NT2/D1 (cell line): ENCODE data around the gene KRCC1.

Experiments
- DNase-seq: peaks from one replicate; pipeline ENCODE4 v3.0.0-alpha.2; 2011; ENCODE audit warnings: low read depth, low spot score
- H3K27me3 ChIP-seq: 2 replicates; pipeline ENCODE4 v1.6.0; 2011; ENCODE audit warnings: mild to moderate bottlenecking; ENCODE audit not compliant: insufficient read length, insufficient read depth
- H3K36me3 ChIP-seq: 2 replicates; pipeline ENCODE4 v1.6.1; 2011; ENCODE audit warnings: mild to moderate bottlenecking, low read length, mixed read lengths; ENCODE audit not compliant: insufficient read depth, insufficient read length
- H3K4me1 ChIP-seq: 2 replicates; pipeline ENCODE4 v1.5.1; 2011; ENCODE audit not compliant: insufficient read depth, insufficient read length
- H3K4me3 ChIP-seq: 2 replicates; pipeline ENCODE4 v1.5.1; 2011; ENCODE audit warnings: low read depth; ENCODE audit not compliant: insufficient read length
- H3K9ac ChIP-seq: 2 replicates; pipeline ENCODE4 v1.6.0; 2011; ENCODE audit warnings: low read depth; ENCODE audit not compliant: insufficient read length
- H3K9me3 ChIP-seq: 2 replicates; pipeline ENCODE4 v1.5.1; 2011; ENCODE audit warnings: mild to moderate bottlenecking, low read length; ENCODE audit not compliant: insufficient read depth
- SUZ12 ChIP-seq: IDR thresholded peaks from 2 replicates; pipeline ENCODE4 v1.6.1; 2011; ENCODE audit not compliant: insufficient read length, insufficient read depth; ENCODE audit errors: extremely low read depth
- YY1 ChIP-seq: IDR thresholded peaks from 2 replicates; pipeline ENCODE4 v1.6.1; 2011; ENCODE audit not compliant: insufficient read length, insufficient read depth
- ZNF274 ChIP-seq: IDR thresholded peaks from 2 replicates; pipeline ENCODE4 v1.6.1; 2011; ENCODE audit warnings: mild to moderate bottlenecking, low read depth, low read length

The KRCC1 gene

DNA sequence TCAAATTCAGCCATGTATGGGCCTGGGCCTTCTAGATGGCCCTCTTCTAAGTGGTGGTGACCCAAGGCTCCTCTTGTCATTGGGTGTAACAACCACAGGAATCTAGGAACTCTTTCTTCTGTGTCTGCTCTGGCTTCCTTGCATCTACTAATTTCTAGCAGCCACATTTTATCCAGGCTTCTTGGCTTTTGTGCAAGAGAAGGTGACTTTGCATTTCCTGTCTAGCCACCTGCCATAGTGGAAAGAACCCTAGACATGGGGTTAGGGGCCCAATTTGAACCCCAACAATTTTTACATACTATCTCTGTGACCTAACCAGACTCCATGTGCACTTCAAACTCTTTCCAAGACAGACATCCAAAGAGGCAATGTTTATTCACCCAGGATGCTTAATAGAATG is 37.2 kb upstream of the KRCC1 start:
- no peaks in the 10 kb centered on the region for H3K4me1 ChIP-seq
- no peak overlapping the region for H3K9ac ChIP-seq
- H3K36me3 ChIP-seq = no peaks in the 10 kb centered on the region
- H3K27me3 ChIP-seq = no peaks in the 10 kb centered on the region
- no peak for TF ChIP-seq ZNF274
- TF ChIP-seq YY1 = no peak
- TF ChIP-seq SUZ12 = no peak
- DNase-seq = no peak
- H3K4me3 ChIP-seq = no peak overlapping the region
- no peaks in the 10 kb centered on the region for H3K9me3 ChIP-seq

DNA sequence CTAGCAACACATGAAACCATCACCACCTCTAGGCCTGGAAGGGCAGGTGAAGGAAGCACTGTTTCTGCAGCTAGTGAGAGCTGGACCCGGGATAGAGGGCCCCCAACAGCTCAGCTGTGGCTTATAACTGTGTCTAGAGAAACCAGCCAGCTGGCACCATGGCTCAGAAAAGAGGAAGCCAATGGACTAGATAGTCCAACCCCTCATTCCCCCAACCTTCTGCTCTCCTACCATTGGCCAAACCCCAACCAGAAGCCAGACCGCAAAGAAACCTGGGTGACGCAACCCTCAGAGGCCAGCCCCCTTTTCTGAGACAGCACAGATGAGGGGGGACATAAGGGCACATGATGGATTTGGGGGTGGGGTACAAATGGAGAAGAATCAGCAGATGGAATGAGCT is 36.4 kb upstream of the KRCC1 start:
- no peaks in the 10 kb centered on the region for H3K27me3 ChIP-seq
- no peaks in the 10 kb centered on the region for H3K9me3 ChIP-seq
- no peak overlapping the region for H3K4me3 ChIP-seq
- no peak for DNase-seq
- H3K36me3 ChIP-seq = no peaks in the 10 kb centered on the region
- TF ChIP-seq SUZ12 (no peak), YY1 (no peak), ZNF274 (no peak)
- no peaks in the 10 kb centered on the region for H3K4me1 ChIP-seq
- no peak overlapping the region for H3K9ac ChIP-seq

DNA sequence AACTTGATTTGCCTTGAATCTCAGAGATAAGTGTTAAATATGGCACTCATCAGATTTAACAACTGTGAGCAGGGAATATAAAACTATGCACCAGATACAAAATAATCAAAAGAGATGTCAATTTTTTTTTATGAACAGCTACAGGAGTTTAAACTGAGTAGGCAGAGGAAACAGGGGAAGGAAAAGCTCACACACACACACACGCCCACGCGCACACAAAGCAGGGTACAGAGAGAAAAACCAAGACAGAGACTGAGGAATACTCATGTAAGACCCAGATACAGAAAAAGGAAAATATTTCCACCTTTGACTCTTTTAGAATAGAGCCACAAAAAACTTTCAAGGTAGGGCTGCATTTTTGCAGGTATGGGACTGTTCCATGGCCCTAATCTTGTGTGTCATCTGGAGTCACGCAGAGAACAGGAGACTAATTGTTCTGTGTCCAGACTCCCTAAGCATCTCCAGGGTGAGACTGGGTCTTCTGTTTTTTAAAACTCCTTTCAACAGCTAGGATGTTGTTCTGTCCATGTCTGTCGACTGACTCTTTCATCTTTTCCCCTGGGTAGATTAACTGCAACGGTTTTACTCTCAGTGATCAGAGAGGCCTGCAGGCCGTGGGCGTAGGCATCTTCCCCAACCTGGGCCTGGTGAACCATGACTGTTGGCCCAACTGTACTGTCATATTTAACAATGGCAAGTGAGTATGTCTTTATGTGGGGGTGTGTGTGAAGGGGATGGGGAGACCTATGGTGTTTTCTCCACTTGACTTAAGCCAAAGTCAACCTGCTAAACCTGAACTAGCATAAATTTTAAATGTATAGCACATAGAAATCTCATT is 35.1 kb upstream of the KRCC1 start:
- DNase-seq = no peak
- Histone ChIP-seq H3K4me1 (no peaks in the 10 kb centered on the region), H3K4me3 (no peak overlapping the region), H3K36me3 (no peaks in the 10 kb centered on the region), H3K27me3 (no peaks in the 10 kb centered on the region), H3K9ac (no peak overlapping the region), H3K9me3 (no peaks in the 10 kb centered on the region)
- TF ChIP-seq ZNF274 (no peak), YY1 (no peak), SUZ12 (no peak)

DNA sequence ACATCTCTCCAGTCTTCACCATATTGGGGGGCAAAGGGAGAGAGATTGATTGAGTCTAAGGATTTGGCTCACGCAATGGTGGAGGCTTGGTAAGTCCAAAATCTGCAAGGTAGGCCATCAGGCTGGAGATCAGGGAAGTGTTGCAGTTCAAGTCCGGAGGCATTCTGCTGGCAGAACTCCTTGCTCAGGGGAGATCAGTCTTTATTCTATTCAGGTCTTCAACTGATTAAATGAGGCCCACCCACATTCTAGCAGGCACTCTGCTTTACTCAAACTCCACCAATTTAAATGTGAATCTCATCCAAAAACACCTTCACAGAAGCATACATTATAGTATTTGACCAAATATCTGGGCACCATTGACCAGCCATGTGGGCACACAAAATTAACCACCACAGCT is 33.4 kb upstream of the KRCC1 start:
- no peak for DNase-seq
- no peaks in the 10 kb centered on the region for H3K4me1 ChIP-seq
- TF ChIP-seq SUZ12 (no peak), YY1 (no peak), ZNF274 (no peak)
- H3K36me3 ChIP-seq = no peaks in the 10 kb centered on the region
- H3K4me3 ChIP-seq = no peak overlapping the region
- H3K9ac ChIP-seq = no peak overlapping the region
- no peaks in the 10 kb centered on the region for H3K9me3 ChIP-seq
- H3K27me3 ChIP-seq = no peaks in the 10 kb centered on the region

DNA sequence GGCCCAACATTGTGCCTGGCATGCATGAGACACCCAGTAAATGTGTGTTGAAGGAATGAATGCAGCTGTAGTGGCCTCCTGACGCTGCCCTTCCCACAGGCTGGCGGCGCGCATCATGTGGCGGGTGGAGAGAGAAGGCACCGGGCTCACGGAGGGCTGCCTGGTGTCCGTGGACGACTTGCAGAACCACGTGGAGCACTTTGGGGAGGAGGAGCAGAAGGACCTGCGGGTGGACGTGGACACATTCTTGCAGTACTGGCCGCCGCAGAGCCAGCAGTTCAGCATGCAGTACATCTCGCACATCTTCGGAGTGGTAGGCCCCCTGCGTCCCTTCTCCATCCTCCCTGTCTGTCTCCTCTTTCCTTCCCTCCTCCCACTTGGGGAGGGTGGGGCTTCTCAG is 32.2 kb upstream of the KRCC1 start:
- H3K4me3 ChIP-seq = no peak overlapping the region
- H3K36me3 ChIP-seq = no peaks in the 10 kb centered on the region
- no peaks in the 10 kb centered on the region for H3K27me3 ChIP-seq
- DNase-seq = no peak
- no peaks in the 10 kb centered on the region for H3K4me1 ChIP-seq
- no peak overlapping the region for H3K9ac ChIP-seq
- TF ChIP-seq SUZ12 (no peak), YY1 (no peak), ZNF274 (no peak)
- no peaks in the 10 kb centered on the region for H3K9me3 ChIP-seq

DNA sequence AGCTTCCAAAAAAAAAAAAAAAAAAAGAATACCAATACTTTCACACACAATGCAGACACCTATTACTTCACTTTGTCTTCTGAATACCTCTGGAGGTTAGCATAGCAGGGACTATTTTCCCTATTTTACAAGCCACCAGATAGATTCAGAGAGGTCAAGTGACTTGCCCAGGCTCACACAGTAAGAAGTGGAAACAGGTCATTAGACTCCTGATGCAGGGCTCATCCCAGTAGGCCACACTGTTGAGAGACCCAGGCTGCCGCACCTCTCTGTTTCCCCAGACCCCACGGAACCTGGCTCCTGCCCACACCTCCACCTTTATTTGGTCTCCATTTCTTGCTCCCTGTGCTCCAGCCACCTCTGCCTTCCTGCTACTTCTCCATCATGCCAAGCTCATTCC is 31.5 kb upstream of the KRCC1 start:
- no peak for DNase-seq
- Histone ChIP-seq H3K36me3 (no peaks in the 10 kb centered on the region), H3K9me3 (no peaks in the 10 kb centered on the region), H3K9ac (no peak overlapping the region), H3K27me3 (no peaks in the 10 kb centered on the region), H3K4me3 (no peak overlapping the region), H3K4me1 (peaks cover 1% of the 10 kb centered on the region)
- no peak for TF ChIP-seq ZNF274
- TF ChIP-seq SUZ12 = no peak
- TF ChIP-seq YY1 = no peak

DNA sequence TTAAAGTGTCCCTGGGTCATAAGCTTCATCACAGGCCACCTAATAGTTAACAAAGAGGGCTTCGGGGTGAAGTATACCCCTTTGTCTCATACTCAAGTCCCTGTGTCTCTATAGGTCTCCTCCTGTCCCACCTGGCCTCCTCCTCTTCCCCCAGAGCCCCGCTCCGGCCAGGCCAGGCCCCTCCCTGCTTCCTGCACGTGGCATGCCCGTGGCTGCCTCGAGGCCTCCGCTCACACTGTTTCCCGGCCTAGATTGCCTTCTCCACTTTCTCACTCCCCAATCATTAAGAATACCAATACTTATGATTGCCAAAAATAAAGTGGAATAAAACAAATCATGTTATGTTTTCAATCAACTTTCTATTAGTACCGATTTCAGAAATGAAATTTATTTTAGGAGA is 30.8 kb upstream of the KRCC1 start:
- Histone ChIP-seq H3K4me3 (no peak overlapping the region), H3K9ac (no peak overlapping the region), H3K4me1 (peaks cover 1% of the 10 kb centered on the region), H3K27me3 (no peaks in the 10 kb centered on the region), H3K9me3 (no peaks in the 10 kb centered on the region), H3K36me3 (no peaks in the 10 kb centered on the region)
- no peak for TF ChIP-seq ZNF274
- no peak for TF ChIP-seq SUZ12
- no peak for TF ChIP-seq YY1
- no peak for DNase-seq
